ENCODE measurements around the gene MYBPC2. TPM values are rescaled to one million over a fixed set of nuclear protein-coding genes. Genes with fewer than 3 reads are reported as not detected.

Gene MYBPC2
- total and polyA plus RNA-seq, 2 of the 4 experiments (the other 2 are of a cell fraction), result not detected

DNA sequence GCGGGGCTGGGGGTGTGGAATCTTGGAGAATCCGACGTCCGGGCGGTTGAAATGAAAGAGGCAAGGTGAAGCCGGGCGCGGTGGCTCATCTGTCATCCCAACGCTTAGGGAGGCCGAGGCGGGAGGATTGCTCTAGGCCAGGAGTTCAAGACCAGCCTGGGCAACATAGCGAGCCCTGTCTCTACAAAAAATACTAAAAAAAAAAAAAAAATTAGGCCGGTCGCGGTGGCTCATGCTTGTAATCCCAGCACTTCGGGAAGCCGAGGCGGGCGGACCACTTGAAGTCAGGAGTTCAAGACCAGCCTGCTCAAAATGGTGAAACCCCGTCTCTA lies 44.2 kb downstream of the MYBPC2 start (continued):
- TF ChIP-seq, protein P1, sequence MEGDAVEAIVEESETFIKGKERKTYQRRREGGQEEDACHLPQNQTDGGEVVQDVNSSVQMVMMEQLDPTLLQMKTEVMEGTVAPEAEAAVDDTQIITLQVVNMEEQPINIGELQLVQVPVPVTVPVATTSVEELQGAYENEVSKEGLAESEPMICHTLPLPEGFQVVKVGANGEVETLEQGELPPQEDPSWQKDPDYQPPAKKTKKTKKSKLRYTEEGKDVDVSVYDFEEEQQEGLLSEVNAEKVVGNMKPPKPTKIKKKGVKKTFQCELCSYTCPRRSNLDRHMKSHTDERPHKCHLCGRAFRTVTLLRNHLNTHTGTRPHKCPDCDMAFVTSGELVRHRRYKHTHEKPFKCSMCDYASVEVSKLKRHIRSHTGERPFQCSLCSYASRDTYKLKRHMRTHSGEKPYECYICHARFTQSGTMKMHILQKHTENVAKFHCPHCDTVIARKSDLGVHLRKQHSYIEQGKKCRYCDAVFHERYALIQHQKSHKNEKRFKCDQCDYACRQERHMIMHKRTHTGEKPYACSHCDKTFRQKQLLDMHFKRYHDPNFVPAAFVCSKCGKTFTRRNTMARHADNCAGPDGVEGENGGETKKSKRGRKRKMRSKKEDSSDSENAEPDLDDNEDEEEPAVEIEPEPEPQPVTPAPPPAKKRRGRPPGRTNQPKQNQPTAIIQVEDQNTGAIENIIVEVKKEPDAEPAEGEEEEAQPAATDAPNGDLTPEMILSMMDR (conservative IDR thresholded peaks at IDR 0.05; ENCODE audit: low read depth, low read length), result no peak
- no peak for TF ChIP-seq NFE2L2 (IDR thresholded peaks at IDR 0.05; ENCODE audit: low read depth, low read length)
- no peak for TF ChIP-seq MAFK (IDR thresholded peaks at IDR 0.05; ENCODE audit: low read depth, low read length)
- TF ChIP-seq RAD21 (IDR thresholded peaks at IDR 0.05; ENCODE audit: low read length), result no peak
- TF ChIP-seq CEBPB (IDR thresholded peaks at IDR 0.05; ENCODE audit: low read depth, low read length), result no peak
- TF ChIP-seq MAZ (IDR thresholded peaks at IDR 0.05; ENCODE audit: borderline replicate concordance, low read depth, low read length), result no peak
